Suprapubic skin (tissue), 4 donors: ENCODE measurements around the gene PINK1. TPM values are rescaled to one million over a fixed set of nuclear protein-coding genes. Genes with fewer than 3 reads are reported as not detected.

ENCODE experiments used
- DNase-seq, 2 donors: peaks; one replicate each; pipeline ENCODE4 v3.0.0-alpha.2; 2019; ENCODE audit warnings: low spot score in 2 of 2
- H3K27ac ChIP-seq: fragments of 200-600 bp; sonication (generic); one replicate; pipeline ENCODE4 v1.5.1; 2019
- H3K27me3 ChIP-seq: fragments of 200-600 bp; sonication (generic); one replicate; pipeline ENCODE4 v1.5.1; 2019
- H3K36me3 ChIP-seq: fragments of 200-600 bp; sonication (generic); one replicate; pipeline ENCODE4 v1.5.1; 2019
- H3K4me1 ChIP-seq: fragments of 200-600 bp; sonication (generic); one replicate; pipeline ENCODE4 v1.5.1; 2019
- H3K4me3 ChIP-seq: fragments of 200-600 bp; sonication (generic); one replicate; pipeline ENCODE4 v1.5.1; 2019; ENCODE audit warnings: mild to moderate bottlenecking
- H3K9me3 ChIP-seq: fragments of 200-600 bp; sonication (generic); one replicate; pipeline ENCODE4 v1.5.1; 2019
- CTCF ChIP-seq, 2 donors: fragments of 200-600 bp in 1 of 2; fragments of 450-650 bp in 1 of 2; sonication (generic) in 1 of 2; IDR thresholded peaks; one replicate each; pipeline ENCODE4 v1.5.1; 2016 to 2019; ENCODE audit warnings: antibody characterized with exemption in 2 of 2, mild to moderate bottlenecking in 1 of 2, moderate library complexity in 1 of 2
- EP300 ChIP-seq: sonication (generic); formaldehyde crosslinking; IDR thresholded peaks from one replicate; pipeline ENCODE4 v1.6.1; 2017; ENCODE audit warnings: antibody characterized with exemption
- POLR2A ChIP-seq, 2 donors: fragments of 450-650 bp; IDR thresholded peaks; one replicate each; pipeline ENCODE4 v1.6.1; 2017; ENCODE audit warnings: antibody characterized with exemption in 2 of 2, mild to moderate bottlenecking in 2 of 2, moderate library complexity in 2 of 2
- POLR2AphosphoS5 ChIP-seq, 3 donors: sonication (generic); formaldehyde crosslinking; IDR thresholded peaks; one replicate each; pipeline ENCODE4 v1.6.1; 2017; ENCODE audit warnings: antibody characterized with exemption in 3 of 3
- WGBS: methylation state at CpG from one replicate; pipeline ENCODE4 v1.1.5; 2018; 5-methylcytosine and 5-hydroxymethylcytosine counted together
- total RNA-seq, 4 donors: library from RNA; depleted of rRNA; stranded (reverse); fragments of >200 nt; gene quantifications; one replicate each; pipeline ENCODE4 v1.1.0, GENCODE V29; 2016

The PINK1 gene
- total RNA-seq, 4 donors from 2014 or later: 91.9 to 116 (median 98.0) TPM

- 97% methylated on average over 6 of the region's 6 CpGs for WGBS
- no peaks in the 10 kb centered on the region for H3K36me3 ChIP-seq
Observed at GRCh38 chr1:20621012-20621411, 12.2 kb upstream of the PINK1 start.

DNA sequence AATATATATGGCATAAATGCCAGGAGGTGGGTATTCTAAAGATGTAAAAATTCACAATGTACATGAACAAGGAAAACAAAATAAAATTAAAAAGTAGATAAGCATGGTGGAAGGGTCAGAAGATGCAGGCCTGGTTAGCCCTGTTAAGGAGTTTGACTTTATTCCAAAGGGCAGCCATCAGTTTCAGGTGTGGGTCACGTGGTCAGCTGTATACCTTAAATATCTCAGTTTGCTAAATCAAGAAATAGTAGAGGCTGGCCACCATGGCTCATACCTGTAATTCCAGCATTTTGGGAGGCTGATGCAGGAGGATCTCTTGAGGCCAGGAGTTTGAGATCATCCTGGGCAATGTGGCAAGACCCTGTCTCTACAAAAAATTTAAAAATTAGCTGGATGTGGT lies 8.5 kb upstream of the PINK1 start:
- H3K9me3 ChIP-seq: no peaks in the 10 kb centered on the region
- TF ChIP-seq POLR2A (IDR thresholded peaks at IDR 0.05): no peak
- no peak for TF ChIP-seq CTCF (IDR thresholded peaks at IDR 0.05)
- TF ChIP-seq EP300: no peak
- no peak for TF ChIP-seq POLR2AphosphoS5 (IDR thresholded peaks at IDR 0.05)

More at GRCh38 chr1:20621012-20621411, 12.2 kb upstream of the PINK1 start:
- no peak overlapping the region for H3K4me3 ChIP-seq
- TF ChIP-seq CTCF (IDR thresholded peaks at IDR 0.05): no peak
- TF ChIP-seq POLR2AphosphoS5 (IDR thresholded peaks at IDR 0.05): no peak
- no peak for TF ChIP-seq EP300
- TF ChIP-seq POLR2A (IDR thresholded peaks at IDR 0.05): no peak
- no peaks in the 10 kb centered on the region for H3K9me3 ChIP-seq
- no peak for DNase-seq
- H3K4me1 ChIP-seq: peaks cover 4% of the 10 kb centered on the region
- no peaks in the 10 kb centered on the region for H3K27me3 ChIP-seq
- H3K27ac ChIP-seq: no peak overlapping the region

DNA sequence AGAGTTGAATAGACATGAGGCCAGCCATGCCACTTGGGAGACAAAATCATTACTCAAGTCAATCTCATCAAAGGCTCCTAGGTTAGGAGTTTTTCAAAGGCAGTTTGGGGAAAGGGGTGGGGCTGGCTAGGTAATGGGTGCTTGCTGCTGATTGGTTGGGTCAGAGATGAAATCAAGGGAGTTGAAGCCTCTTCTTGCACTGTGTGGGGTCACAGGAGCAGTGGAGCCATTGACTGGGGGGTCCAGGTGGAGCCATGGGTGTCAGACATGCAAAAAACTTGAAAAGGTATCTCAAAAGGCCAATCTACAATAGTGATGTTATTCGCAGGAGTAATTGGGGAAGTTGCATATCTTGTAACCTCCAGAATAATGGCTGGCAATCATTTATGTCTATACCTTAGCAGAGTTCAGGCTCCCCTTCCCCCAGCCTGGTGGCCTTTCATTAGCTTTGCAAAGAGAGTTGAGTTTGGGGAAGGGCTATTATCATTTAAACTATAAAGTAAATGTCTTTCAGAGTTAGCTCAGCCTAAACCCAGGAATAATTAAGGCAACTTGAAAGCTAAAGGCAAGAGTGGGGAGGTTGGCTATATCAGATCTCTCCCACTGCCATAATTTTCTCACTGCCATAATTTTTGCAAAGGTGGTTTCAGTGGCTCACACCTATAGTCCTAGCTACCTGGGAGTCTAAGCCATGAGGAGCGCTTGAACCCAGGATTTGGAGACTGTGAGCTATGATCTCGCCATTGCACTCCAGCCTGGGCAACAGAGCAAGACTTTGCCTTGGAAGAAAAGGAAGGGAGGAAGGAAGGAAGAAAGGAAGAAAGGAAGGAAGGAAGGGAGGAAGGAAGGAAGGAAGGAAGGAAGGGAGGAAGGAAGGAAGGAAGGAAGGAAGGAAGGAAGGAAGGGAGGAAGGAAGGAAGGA lies 7.8 kb upstream of the PINK1 start:
- H3K4me1 ChIP-seq: no peaks in the 10 kb centered on the region
- no peak overlapping the region for H3K4me3 ChIP-seq
- no peak overlapping the region for H3K27ac ChIP-seq
- no peak for TF ChIP-seq CTCF (IDR thresholded peaks at IDR 0.05)
- TF ChIP-seq POLR2A (IDR thresholded peaks at IDR 0.05): no peak
- TF ChIP-seq POLR2AphosphoS5 (IDR thresholded peaks at IDR 0.05): no peak
- TF ChIP-seq EP300: no peak
- 76% methylated on average over 3 of the region's 3 CpGs for WGBS
- no peaks in the 10 kb centered on the region for H3K9me3 ChIP-seq
- H3K36me3 ChIP-seq: no peaks in the 10 kb centered on the region
- no peak for DNase-seq
- no peaks in the 10 kb centered on the region for H3K27me3 ChIP-seq

More for the DNA sequence above, 8.5 kb upstream of the PINK1 start:
- H3K27ac ChIP-seq: no peak overlapping the region
- H3K4me3 ChIP-seq: no peak overlapping the region
- no peak for DNase-seq
- no peaks in the 10 kb centered on the region for H3K36me3 ChIP-seq
- H3K4me1 ChIP-seq: no peaks in the 10 kb centered on the region
- WGBS: 84% methylated on average over 1 of the region's 1 CpG
- H3K27me3 ChIP-seq: no peaks in the 10 kb centered on the region

DNA sequence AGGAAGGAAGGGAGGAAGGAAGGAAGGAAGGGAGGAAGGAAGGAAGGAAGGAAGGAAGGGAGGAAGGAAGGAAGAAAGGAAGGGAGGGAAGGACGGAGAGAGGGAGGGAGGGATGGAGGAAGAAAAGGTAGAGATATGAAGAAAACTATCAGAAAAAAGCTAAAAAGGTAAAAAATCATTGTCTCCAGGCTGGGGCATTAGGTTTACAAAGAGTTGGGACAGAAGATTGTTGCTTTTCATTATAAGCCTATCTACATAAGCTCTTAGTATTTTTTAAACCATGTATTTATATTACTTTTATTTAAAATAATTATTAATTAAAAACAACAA lies 7.2 kb upstream of the PINK1 start:
- WGBS: 80% methylated on average over 1 of the region's 1 CpG
- TF ChIP-seq EP300 (no peak), CTCF (IDR thresholded peaks at IDR 0.05) (no peak), POLR2A (IDR thresholded peaks at IDR 0.05) (no peak), POLR2AphosphoS5 (IDR thresholded peaks at IDR 0.05) (no peak)
- Histone ChIP-seq H3K4me3 (no peak overlapping the region), H3K27ac (no peak overlapping the region), H3K36me3 (no peaks in the 10 kb centered on the region), H3K27me3 (no peaks in the 10 kb centered on the region), H3K9me3 (no peaks in the 10 kb centered on the region), H3K4me1 (no peaks in the 10 kb centered on the region)
- DNase-seq: no peak

GRCh38 chr1:20626524-20626923 lies 6.7 kb upstream of the PINK1 start:
- WGBS: 79% methylated on average over 1 of the region's 1 CpG

More at GRCh38 chr1:20626524-20626923, 6.7 kb upstream of the PINK1 start:
- no peak for DNase-seq
- H3K36me3 ChIP-seq: no peaks in the 10 kb centered on the region
- no peaks in the 10 kb centered on the region for H3K27me3 ChIP-seq
- H3K9me3 ChIP-seq: no peaks in the 10 kb centered on the region
- no peak overlapping the region for H3K4me3 ChIP-seq
- no peak overlapping the region for H3K27ac ChIP-seq
- no peak for TF ChIP-seq POLR2AphosphoS5 (IDR thresholded peaks at IDR 0.05)
- TF ChIP-seq CTCF (IDR thresholded peaks at IDR 0.05): no peak
- TF ChIP-seq EP300: no peak
- no peak for TF ChIP-seq POLR2A (IDR thresholded peaks at IDR 0.05)
- H3K4me1 ChIP-seq: no peaks in the 10 kb centered on the region
